GM12878 (cell line): ENCODE results near the gene RNF130. TPM values are rescaled to one million over a fixed set of nuclear protein-coding genes. Genes with fewer than 3 reads are reported as not detected.

Experiments used
- ATAC-seq: fragments of 200-7000 bp; cut with Tn5 transposase; 3 replicates; pipeline ENCODE4 v1.9.1; 2020; ENCODE audit warnings: mild to moderate bottlenecking, moderate library complexity
- BruUV-seq: library from RNA; stranded (reverse); fragments of 400-500 nt; replicated peaks from 2 replicates; lab custom pipeline; 2021; lab: Mats Ljungman, UMichigan
- CTCF ChIA-PET: fragments of 300-600 bp; sonication (Branson Sonifier 250); formaldehyde crosslinking; extraction: SDS; loops from one replicate; lab custom pipeline; 2021; ENCODE audit warnings: inconsistent platforms; lab: Yijun Ruan, JAX
- POLR2A ChIA-PET: fragments of 350-600 bp; formaldehyde crosslinking; extraction: SDS; loops from one replicate; lab custom pipeline; 2021; ENCODE audit warnings: inconsistent platforms; lab: Charles Lee
- RAD21 ChIA-PET: fragments of 300-600 bp; sonication (Branson Sonifier 250); formaldehyde crosslinking; loops from one replicate; lab custom pipeline; 2023; ENCODE audit warnings: antibody characterized with exemption; ENCODE audit not compliant: unreplicated experiment; lab: Charles Lee
- SMC1A ChIA-PET: fragments of 300-600 bp; sonication (Branson Sonifier 250); formaldehyde crosslinking; loops from one replicate; lab custom pipeline; 2023; ENCODE audit not compliant: unreplicated experiment, uncharacterized antibody; lab: Charles Lee
- DNase-seq: peaks from one replicate; pipeline ENCODE4 v3.0.0-alpha.2; 2011; ENCODE audit warnings: low read depth, low spot score
- FAIRE-seq: peaks from 3 replicates; lab custom pipeline; 2011; peaks lifted over from hg19 to GRCh38; lab: Jason Lieb, UNC
- H2AFZ ChIP-seq: 2 replicates; pipeline ENCODE4 v1.6.0; 2011; ENCODE audit warnings: low read depth, low read length, control low read depth; ENCODE audit not compliant: control insufficient read depth
- H3K27ac ChIP-seq: 2 replicates; pipeline ENCODE4 v1.5.1; 2011; ENCODE audit warnings: control low read depth; ENCODE audit not compliant: control insufficient read depth, insufficient read depth
- H3K27me3 ChIP-seq, 2 experiments: replicated peaks in 1 of 2; 2 replicates each; pipeline versions ENCODE4 v1.6.0 to v1.6.1; 2011; ENCODE audit warnings: low read length in 1 of 2; ENCODE audit not compliant: control insufficient read depth in 2 of 2, insufficient read depth in 2 of 2
- H3K36me3 ChIP-seq, 2 experiments: 2 replicates each; pipeline ENCODE4 v1.5.1; 2011; ENCODE audit warnings: low read length in 1 of 2; ENCODE audit not compliant: control insufficient read depth in 2 of 2, insufficient read depth in 2 of 2
- H3K4me1 ChIP-seq: 2 replicates; pipeline ENCODE4 v1.6.1; 2011; ENCODE audit warnings: mild to moderate bottlenecking, low read length, moderate library complexity, mixed read lengths; ENCODE audit not compliant: control insufficient read depth, insufficient read depth
- H3K4me2 ChIP-seq: 2 replicates; pipeline ENCODE4 v1.6.0; 2011; ENCODE audit warnings: control low read depth; ENCODE audit not compliant: control insufficient read depth, insufficient read depth
- H3K4me3 ChIP-seq: fragments of 200-600 bp; sonication (generic); 2 replicates; pipeline ENCODE4 v1.5.1; 2016
- H3K79me2 ChIP-seq: 2 replicates; pipeline ENCODE4 v1.6.0; 2011; ENCODE audit warnings: low read length; ENCODE audit not compliant: control insufficient read depth, insufficient read depth
- H3K9ac ChIP-seq: 2 replicates; pipeline ENCODE4 v1.8.0; 2011; ENCODE audit warnings: low read length, control low read depth, mixed read lengths; ENCODE audit not compliant: control insufficient read depth, insufficient read depth
- H3K9me3 ChIP-seq: replicated peaks from 3 replicates; pipeline ENCODE4 v1.5.1; 2011; ENCODE audit warnings: mild to moderate bottlenecking, low read length; ENCODE audit not compliant: control insufficient read depth, insufficient read depth
- H4K20me1 ChIP-seq: 2 replicates; pipeline ENCODE4 v1.6.0; 2011; ENCODE audit not compliant: control insufficient read depth, insufficient read depth
- CBX5 ChIP-seq: sonication (generic); IDR thresholded peaks from 2 replicates; pipeline ENCODE4 v1.6.1; 2016; ENCODE audit warnings: low read depth, moderate library complexity, mild to moderate bottlenecking, inconsistent platforms
- ESRRA ChIP-seq: IDR thresholded peaks from 2 replicates; pipeline ENCODE4 v1.6.1; 2012; ENCODE audit warnings: mild to moderate bottlenecking, low read length, improper control_type of control experiment
- FOXK2 ChIP-seq: fragments of 450-650 bp; IDR thresholded peaks from 2 replicates; pipeline ENCODE4 v1.6.1; 2017; ENCODE audit warnings: mild to moderate bottlenecking, moderate library complexity
- HSF1 ChIP-seq: fragments of 150-350 bp; IDR thresholded peaks from 2 replicates; pipeline ENCODE4 v1.6.1; 2014; ENCODE audit warnings: mild to moderate bottlenecking, low read depth, low read length
- KLF5 ChIP-seq: fragments of 450-650 bp; IDR thresholded peaks from 2 replicates; pipeline ENCODE4 v1.6.1; 2014; ENCODE audit warnings: mild to moderate bottlenecking; ENCODE audit not compliant: partially characterized antibody
- MAX ChIP-seq: IDR thresholded peaks from 2 replicates; pipeline ENCODE4 v1.6.1; 2012; ENCODE audit warnings: low read depth, low read length, improper control_type of control experiment
- MTA3 ChIP-seq: IDR thresholded peaks from 2 replicates; pipeline ENCODE4 v1.6.1; 2012; ENCODE audit warnings: low read length, inconsistent platforms, borderline replicate concordance
- MYB ChIP-seq: fragments of 150-350 bp; IDR thresholded peaks from 2 replicates; pipeline ENCODE4 v1.6.1; 2014; ENCODE audit warnings: mild to moderate bottlenecking, low read depth, low read length, borderline replicate concordance
- POLR2AphosphoS5 ChIP-seq: IDR thresholded peaks from 2 replicates; pipeline ENCODE4 v1.6.1; 2011; ENCODE audit warnings: mild to moderate bottlenecking, low read length, inconsistent platforms
- WGBS: methylation state at CpG from one replicate; pipeline ENCODE4 v1.1.6; 2016; ENCODE audit warnings: low lambda C conversion rate; ENCODE audit not compliant: insufficient replicate concordance, insufficient coverage; ENCODE audit errors: missing lambda C conversion rate; 5-methylcytosine and 5-hydroxymethylcytosine counted together
- in situ Hi-C: fragments of 300-500 bp; cut with MboI; formaldehyde crosslinking; loops from 9 replicates; pipeline ENCODE4 v1.14.3; 2018; ENCODE audit warnings: mixed read lengths
- intact Hi-C: fragments of 100-400 bp; cut with micrococcal nuclease; formaldehyde crosslinking; loops from one replicate; pipeline ENCODE4 v1.14.2; 2022; ENCODE audit not compliant: unreplicated experiment
- polyA plus RNA-seq, 11 experiments: library from polyadenylated mRNA; depleted of rRNA in 4 of 11; unstranded in 6 of 11; stranded (reverse) in 5 of 11; fragments of >200 nt; fragmentation: Nextera tagmentation in 4 of 11; fragmentation: Illumina TruSeq in 1 of 11; extraction: Ambion mirVana in 4 of 11; extraction: Trizol in 1 of 11; gene quantifications; 1 replicate in 1 of 11; 2 replicates in 10 of 11; pipeline versions ENCODE4 v1.2.1 to v1.2.3, GENCODE V29; 2011 to 2016; ENCODE audit warnings: inconsistent platforms in 2 of 11, missing spikeins in 2 of 11, low read depth in 1 of 11
- total RNA-seq, 4 experiments: library from RNA; depleted of rRNA in 3 of 4; stranded (reverse); fragments of >200 nt in 3 of 4; fragmentation: Illumina TruSeq in 1 of 4; extraction: Trizol in 1 of 4; gene quantifications; 2 replicates each; pipeline versions ENCODE4 v1.2.1 to v1.2.3, GENCODE V29; 2013 to 2021

RNF130 gene
- total and polyA plus RNA-seq, 10 of the 15 experiments (the other 5 are each of a cell fraction or from before 2014, with no cell fraction given) = 0.04 to 0.36 (median 0.11) TPM; not detected in 1

- TF ChIP-seq HSF1 = no peak
Measured at GRCh38 chr5:179973391-179973790, 98.2 kb downstream of the RNF130 start (continued).

GRCh38 chr5:179969110-179969509 is 102.4 kb downstream of the RNF130 start:
- Histone ChIP-seq H3K4me2 (no peak overlapping the region), H3K9me3 (no peaks in the 10 kb centered on the region), H3K27ac (no peak overlapping the region), H3K4me3 (no peak overlapping the region), H3K27me3 (no peaks in the 10 kb centered on the region), H3K9ac (no peak overlapping the region), H4K20me1 (no peaks in the 10 kb centered on the region), H3K36me3 (no peaks in the 10 kb centered on the region), H2AFZ (no peak overlapping the region)
- ChIA-PET CTCF (no interaction called here), SMC1A (no interaction called here), POLR2A (no interaction called here)
- no TSS peak for BruUV-seq
- no peak for DNase-seq
- ATAC-seq = no peak
- WGBS = 59% methylated on average over 4 of the region's 4 CpGs
- in situ Hi-C loops (no loop called here), intact Hi-C loops (no loop called here)
- TF ChIP-seq FOXK2 = no peak
- TF ChIP-seq CBX5 = no peak
- no peak for TF ChIP-seq MYB
- no peak for TF ChIP-seq KLF5
- TF ChIP-seq POLR2AphosphoS5 = no peak
- TF ChIP-seq ESRRA = no peak
- no peak for TF ChIP-seq MAX
- no peak for TF ChIP-seq MTA3
- TF ChIP-seq, all 136 proteins: peak for 0
- no peaks in the 10 kb centered on the region for H3K79me2 ChIP-seq
- FAIRE-seq = no peak
- RAD21 ChIA-PET = no interaction called here
- peaks cover 4% of the 10 kb centered on the region; the same call in 1 of the 2 replicates for H3K4me1 ChIP-seq
